HG02852 (cell line): ENCODE data around the gene ERAP2.
"Not testable (repeated sequence)": the region's sequence is repeated elsewhere in the genome, so short reads cannot be mapped to it uniquely, and the experiment has no call there.

ENCODE experiments used
- ATAC-seq: cut with Tn5 transposase; IDR thresholded peaks from one replicate; pipeline ENCODE4 v1.9.1; 2021; ENCODE audit warnings: mild to moderate bottlenecking, moderate library complexity; ENCODE audit not compliant: unreplicated experiment

The ERAP2 gene

DNA sequence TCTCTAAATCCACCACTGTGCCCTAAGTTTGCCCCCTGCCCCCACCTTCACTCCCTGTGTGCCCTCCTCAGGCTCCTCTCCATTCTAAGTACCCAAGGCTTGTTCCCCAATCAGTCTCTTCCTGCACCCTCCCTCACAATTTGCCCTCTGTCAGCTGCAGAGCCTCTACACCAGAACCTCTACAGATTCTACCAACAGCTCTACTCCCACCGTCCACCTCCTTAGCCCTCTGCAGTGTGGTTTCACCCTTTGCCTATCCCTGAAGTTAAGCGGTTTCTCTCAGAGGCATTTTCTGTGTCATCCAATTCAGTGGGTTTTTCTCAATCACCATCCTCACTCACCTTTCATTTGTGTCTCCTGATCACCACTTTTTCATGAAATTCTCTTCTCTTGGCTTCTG lies 13.2 kb upstream of the ERAP2 start:
- ATAC-seq: no peak

DNA sequence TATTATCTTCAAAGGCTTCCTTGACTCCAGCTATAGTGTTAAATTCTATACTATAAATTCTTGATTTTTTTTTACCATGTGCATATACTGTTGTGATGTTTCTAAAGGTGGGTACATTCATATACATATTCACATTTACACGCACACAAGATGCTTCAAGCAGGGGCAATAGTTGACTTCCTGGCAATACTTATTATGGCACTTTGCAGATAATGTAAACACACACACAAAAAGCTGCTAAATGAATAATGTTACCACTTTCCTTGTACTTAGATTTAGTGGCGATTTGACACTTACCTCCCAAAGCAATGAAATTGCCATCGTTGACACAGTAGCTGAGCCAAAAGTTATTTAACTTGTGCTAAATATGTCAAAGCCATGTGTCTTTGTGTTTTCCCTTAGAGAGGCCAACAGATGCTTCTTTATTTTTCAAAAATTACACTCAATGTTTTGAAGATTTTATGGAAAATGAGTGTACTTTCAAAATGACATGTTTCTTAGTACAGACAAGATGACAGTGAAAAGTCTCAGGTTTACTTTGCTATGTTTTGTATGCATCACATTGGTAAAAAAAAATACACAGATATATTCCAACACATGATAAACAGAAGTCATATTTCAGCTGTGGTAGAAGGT lies 12.2 kb upstream of the ERAP2 start:
- ATAC-seq: no peak

DNA sequence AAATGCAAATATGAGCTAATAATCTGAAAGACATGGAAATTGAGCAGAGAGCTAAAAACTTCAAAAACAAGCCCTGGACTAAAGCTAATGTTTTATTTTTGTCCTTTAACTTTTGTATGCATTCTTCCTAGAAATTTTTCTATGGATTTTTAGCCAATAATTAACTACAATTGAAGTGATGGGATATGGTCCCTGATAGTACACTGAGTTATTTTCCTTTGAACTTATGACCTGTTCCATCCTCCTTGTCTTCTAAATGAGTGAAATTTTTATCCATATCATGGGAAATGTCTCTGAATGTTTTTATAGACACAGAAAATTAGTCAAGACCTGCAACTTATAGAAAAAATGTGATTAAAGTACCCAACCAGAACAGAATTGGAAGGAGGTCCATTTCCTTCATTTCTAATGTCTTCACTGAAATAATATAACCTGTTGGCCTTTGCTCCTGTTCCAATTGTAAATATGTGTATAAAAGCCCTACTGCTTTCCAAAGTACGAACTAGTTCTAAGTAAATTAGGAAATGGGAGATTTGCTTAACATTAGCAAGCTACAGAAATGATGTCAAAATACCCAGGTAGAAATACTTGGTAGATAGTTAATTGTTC lies 11.3 kb upstream of the ERAP2 start:
- ATAC-seq: no peak

DNA sequence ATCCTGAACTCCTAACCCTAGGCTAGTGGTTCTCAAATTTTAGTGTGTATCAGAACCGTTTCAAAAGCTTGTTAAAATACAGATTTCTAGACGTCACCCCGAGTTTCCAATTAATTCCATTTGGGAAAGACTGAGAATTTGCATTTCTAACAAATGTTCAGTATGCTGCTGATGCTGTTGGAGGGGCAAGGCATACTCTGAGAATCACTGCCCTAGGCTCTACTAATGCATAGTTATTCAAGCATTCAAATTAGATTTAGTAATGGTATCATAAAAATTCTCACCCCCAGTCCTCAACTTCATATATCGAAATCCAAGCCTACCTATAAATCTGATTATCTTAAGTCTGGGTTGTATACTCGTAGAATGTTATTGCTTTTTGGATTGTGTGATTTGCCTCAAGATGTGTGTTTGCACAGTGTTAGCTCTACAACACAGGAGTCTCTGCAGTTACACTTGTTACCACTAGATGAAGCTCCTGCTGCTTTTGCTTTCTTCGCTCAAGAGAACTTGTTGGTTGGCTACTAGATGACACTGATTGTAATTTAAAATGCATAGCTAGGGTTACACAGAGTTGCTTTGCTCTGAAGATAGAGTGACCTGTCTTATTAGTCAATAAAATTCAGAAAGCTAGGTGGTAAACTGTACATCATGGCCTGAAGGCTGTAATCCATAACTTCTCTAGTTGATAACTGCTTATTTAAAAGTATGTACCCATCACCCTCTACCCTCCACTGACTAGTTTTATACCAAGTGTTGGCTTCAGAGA lies 7.5 kb upstream of the ERAP2 start:
- peak; percentile 81 for ATAC-seq

DNA sequence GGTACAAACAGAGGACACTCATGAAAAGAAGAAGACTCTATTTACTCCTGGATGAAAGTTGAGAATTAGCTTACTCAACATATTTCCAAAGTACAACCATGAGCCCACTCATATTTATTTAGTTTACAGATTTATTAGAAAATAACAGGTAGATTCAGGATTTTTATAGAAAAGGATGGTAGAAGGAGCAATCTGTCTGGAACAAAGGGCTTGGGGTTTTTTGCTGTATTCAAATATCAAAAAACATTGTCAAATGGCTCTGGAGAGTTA lies 7.0 kb upstream of the ERAP2 start:
- ATAC-seq: no peak

DNA sequence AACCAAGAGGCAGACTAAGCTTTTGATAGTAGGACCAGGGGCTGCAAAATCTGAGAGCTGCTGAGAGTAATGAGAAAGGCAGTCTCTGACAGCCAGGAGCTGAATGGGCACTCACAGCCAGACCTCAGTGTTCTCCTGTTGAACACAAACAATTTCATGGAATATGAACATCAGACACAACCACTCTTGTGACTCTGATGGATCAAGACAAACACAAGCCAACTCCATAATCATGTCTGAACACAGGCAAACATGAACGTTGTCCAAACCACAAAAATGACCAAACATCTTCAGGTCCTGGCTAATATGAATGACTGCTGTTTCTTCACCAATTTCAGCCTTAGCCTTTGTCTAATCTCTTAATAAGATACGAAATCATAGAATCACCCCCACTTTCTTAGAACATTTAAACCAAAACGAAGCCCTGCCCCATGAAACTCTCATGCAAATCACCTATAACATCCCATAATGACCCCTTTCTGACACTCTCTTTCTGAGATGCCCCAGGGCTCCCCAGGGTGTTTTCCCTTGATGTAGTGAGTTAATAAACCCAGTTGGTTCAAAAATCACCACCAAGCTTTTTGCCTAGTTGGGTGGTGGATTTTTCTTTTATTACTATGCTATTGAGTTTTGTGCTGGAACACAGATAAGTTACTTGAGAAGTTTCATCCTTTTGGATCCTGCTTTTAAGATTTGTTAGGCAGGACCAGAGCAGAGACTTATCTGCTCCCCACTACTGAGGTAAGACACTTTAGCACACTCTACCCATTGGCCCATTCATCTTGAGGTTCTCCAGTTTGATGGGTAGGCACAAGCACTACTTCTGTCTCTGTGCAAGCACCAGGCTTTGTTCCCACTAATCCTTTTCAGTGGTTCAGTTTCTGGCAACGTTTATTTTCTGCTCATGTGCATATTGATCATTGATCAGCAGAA lies 5.9 kb upstream of the ERAP2 start:
- ATAC-seq: peak; percentile 73

DNA sequence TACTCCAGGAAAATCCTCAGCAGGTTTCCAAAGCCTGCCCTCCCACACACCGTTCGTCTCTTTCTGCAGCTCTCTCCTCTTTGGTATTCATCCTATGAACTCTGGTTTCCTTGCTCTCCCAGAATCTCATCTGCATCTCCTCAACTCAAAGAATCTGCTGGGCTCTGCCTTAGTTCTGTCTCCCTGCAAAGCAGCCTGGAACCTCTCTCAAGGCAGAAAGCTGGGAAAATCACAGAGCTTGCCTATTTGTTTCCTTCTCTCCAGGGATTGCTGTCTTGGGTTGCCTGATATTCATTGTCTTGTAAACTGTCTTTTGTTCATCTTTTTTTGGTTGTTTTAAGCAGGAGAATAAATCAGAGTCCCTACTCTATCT lies 5.3 kb upstream of the ERAP2 start:
- no peak for ATAC-seq

DNA sequence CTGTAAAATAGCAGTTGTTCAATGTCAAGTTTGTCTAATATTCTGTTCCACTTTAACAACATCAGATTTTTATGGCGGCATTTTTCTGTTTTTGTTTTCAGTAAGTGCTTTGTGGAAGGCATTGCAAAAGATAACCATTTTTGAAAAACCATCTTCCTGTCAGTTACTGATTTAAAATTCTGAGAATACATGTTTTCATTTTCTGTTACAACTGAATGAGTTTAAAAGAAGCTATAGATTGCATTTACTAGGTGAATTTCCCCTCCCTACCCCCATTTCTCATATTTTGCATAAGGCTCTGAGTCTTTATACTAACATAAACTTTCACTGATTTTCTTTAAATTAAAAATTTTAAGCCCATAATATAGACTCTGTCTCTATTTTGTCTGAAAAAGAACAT lies 4.6 kb upstream of the ERAP2 start:
- ATAC-seq: no peak

DNA sequence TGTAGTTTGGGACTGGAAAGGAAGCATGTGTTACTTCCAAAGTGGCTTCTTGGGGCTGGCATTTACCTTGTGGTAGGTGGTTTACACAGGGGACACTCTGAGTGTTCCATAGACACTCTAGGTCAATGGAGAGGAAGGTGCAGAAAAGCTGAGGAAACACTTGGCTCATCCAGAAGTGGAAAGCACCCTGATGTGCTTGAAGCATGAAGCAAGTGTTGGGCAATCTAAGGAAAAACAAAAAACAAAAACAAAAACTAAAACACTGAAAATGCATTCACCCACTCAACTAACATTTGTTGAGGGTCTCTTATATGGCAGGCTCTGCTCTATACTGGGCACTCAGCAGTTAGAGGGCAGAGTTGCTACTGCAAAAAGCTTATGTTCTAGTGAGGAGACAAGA lies 2.9 kb upstream of the ERAP2 start:
- no peak for ATAC-seq

DNA sequence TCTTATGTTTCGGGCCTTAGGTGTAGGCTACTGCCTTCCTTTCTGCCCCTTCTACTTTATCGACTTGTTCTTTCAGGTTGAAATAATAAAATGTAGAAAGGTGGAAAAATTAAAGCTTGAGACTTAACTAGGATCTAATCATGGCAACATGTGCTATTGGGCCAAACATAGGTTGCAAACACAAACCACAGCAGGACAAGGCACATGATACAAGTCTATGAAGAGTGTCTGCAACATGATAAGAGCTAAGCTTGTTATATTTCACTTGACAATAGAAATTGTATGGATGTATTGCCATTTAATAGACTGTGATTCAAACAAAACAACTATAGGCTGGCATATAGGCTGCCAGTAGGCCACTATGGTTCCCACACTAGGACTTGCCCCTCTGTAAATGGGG lies 1.7 kb upstream of the ERAP2 start:
- ATAC-seq: no peak

DNA sequence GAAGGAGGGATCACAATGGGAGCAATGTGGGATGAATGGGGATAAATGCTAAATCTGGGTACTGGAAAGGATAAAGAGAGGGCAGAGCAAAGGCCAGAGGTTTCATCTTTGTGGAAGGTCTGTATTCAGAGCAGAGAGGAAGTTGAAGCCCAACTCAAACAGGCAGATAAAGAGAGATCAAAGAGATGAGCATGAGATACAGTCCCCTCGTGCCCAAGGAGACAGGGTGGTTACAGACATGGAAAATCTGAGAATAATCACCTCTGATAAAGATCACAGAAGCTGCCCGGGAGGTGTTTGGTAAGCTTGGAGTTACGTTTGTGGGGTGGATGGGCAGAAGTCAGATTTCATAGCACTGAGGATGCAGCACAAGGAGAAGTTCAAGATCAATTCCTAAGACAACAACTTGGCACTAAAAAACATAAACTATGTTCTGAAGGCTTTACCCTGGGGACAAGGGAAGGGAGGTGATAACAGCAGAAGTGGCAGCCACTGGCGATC lies 459 bp upstream of the ERAP2 start:
- peak; percentile 9 for ATAC-seq

DNA sequence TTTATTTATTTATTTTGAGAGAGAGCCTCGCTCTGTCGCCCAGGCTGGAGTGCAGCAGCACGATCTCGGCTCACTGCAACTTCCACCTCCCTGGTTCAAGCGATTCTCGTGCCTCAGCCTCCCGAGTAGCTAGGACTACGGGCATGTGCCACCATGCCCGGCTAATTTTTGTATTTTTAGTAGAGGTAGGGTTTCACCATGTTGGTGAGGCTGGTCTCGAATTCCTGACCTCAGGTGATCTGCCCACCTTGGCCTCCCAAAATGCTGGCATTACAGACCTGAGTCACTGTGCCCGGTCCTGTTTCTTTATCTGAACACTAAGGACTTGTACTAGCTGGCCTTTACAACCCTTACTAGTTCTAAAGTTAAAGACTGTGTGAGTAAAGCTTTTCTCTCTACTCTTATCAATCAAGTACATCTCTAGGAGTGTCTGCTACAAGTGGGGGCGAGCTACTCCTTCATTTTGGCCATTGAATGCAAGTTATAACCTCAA lies 723 bp downstream of the ERAP2 start:
- not testable (repeated sequence) for ATAC-seq

DNA sequence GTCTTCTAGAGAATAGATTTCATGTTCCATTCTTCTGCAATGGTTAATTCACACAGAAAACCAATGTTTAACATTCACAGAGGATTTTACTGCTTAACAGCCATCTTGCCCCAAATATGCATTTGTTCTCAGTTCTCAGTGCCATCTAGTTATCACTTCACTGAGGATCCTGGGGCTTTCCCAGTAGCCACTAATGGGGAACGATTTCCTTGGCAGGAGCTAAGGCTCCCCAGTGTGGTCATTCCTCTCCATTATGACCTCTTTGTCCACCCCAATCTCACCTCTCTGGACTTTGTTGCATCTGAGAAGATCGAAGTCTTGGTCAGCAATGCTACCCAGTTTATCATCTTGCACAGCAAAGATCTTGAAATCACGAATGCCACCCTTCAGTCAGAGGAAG lies 3.4 kb downstream of the ERAP2 start:
- no peak for ATAC-seq

DNA sequence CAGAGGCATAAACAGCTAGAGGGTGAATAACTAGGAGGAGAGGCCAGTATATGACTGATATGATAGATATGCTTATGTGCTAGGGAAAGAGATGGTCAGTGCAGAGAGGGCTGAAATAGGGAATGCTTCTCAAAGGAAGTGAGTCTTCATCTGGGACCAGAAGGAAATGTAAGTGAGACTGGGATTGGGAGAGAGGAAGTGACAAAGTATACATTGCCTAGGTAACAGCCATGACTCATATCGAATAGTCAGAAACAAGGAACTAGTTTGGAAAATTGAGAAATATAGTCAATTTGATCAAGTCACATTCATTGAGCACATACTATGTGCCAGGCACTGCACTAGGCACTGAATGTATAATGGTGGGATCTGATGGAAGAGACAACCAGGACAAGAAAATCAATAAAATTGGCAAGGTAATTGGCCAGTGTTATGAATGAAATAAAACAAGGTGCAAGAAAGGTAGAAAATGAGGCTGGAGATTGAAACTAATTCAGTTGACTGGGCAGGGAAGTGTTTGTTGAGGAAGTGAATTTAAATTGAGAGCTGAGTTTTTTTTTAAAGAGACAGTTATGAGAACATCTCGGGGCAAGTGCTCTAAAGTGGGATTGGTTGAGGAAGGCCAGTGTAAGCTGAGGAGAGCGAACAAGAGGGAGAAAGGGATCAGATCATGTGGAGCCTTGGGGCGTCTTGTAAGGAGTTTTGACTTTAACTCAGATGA lies 4.3 kb downstream of the ERAP2 start:
- ATAC-seq: no peak

DNA sequence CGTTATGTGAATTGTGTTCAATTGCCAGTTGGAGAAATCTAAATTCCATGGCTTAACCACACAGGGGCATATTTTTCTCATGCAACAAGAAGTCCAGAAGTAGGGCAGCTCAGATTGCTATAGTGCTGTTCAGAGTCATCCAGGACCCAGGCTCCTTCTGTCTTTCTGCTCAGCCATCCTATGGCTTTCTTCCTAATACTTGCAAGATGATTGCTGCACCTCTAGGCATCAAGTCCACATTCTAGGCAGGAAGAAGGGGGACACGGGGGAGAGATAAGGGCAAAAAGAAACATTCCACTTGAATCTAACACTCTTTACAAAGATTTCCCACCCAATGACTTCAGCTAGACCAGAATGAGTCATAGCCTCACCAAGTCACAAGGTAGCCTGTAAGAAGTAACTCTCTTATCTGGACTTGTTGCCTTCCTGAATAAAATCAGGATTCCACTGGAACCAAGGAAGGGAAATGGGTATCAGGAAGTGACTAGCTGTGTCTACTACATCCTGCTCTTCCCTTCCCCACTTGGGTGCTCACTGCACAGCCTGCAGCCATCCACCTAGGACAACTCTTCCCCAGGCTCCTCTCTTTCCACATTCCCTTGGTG lies 5.3 kb downstream of the ERAP2 start:
- no peak for ATAC-seq

DNA sequence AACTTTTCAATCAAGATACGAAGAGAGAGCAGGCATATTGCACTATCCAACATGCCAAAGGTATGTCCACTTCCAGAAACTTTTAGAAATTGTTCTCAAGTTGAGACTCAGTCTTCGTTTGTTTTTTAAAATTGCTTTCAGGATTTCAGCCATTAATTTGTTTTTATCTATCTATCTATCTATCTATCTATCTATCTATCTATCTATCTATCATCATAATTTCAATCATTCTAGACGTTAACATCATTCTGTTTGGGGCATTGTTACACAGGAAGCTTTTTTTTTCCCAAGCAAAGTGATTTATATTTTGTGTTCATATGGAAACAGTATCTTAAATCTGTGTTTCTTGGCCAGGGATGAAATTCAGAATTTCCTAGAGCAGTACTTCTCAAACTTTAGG lies 7.6 kb downstream of the ERAP2 start:
- ATAC-seq: no peak

DNA sequence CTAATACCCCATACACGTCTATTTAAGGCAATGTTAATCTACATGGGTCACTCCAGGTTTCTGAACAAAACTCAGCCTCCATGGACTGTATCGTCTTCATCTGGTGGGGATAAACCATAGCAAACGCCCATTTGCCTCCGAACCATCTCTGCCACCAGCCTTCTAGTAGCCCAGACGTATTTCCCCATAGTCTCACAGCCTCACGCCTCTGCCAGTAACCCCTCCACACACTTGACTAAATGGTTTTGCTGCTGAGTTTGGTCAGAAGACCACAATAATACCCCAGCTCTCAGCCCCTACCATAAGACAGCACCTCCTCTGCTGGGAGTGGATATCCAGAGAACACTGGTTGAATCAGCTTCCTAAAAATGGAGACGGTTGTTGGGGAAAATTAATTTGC lies 8.7 kb downstream of the ERAP2 start:
- ATAC-seq: no peak

DNA sequence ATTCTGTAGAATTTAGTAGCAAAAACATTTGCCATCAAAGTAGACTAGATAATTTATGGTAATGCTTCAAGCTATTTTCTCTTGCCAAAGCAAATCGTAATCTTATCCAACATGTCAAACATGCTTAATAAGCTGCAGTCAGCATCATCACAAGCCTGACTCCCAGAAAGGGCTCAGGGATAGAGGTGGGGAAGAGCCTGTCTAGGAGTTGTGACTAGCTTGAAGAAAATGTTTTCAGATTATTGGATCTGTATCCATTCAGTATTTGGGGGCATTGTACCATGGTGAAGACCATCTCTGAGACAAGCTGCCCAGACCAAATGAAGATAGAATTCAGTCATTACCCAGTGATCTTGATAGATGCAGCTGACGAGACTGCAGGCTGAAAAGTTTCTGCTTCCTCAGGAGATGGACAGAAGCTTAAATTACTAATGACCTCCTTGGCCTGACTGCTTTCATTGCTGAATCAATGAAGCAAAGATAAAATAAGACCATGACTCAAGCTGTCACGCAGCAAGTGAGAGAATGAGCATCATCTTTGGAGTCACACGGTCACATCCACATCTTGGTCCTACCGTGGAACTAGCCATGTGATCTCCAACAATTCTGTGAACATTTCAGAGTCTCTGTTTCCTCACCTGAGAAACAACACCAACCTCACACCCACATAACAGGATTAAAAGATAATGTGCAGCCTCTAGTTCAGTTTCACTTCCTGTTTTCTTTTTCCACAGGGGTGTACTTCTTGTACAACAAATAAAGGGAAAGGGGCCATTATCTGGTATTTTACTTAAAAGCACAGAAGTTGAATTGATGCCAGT lies 9.4 kb downstream of the ERAP2 start:
- ATAC-seq: peak; percentile 93

DNA sequence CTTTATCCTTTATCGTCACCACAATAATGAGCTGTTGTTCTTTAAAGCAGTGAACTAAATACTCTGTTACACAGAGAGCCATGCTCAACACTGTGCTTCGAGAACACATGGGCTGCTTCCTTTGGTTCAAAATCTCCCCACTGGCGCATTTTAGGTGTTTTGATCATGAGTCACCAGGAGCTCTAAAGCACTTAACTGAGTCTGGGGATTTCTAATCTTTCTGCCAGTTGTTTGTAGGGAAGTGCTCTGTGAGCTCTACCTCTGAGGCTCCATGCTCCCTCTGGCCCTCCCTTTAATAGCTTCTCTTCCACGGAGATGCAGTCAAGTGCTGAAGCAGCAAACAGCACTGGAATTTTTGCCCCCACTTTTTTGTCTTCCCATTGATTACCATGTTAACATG lies 17.0 kb downstream of the ERAP2 start:
- no peak for ATAC-seq
